ENCODE data around the gene VPS13A.
"Not testable (repeated sequence)": the region's sequence is repeated elsewhere in the genome, so short reads cannot be mapped to it uniquely, and the experiment has no call there.

The VPS13A gene

GRCh38 chr9:77194423-77194822, 17.1 kb downstream of the VPS13A start:
- no peak for DNase-seq

DNA sequence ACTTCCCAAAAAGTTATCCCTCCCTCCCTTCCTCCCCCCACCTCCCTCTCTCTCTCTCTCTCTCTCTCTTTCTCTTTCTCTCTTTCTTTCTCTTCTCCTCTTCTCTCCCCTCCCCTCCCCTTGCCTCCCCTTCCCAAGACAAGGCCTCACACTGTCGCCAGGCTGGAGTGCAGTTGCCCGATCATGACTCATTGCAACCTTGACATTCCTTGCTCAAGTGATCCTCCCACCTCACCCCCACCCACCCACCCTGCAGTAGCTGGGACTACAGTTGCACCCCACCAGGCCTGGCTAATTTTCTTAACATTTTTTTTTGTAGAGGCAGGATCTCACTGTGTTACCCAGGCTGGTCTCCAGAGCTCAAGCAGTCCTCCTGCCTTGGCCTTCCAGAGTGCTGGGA, 32.8 kb downstream of the VPS13A start:
- DNase-seq: no peak

DNA sequence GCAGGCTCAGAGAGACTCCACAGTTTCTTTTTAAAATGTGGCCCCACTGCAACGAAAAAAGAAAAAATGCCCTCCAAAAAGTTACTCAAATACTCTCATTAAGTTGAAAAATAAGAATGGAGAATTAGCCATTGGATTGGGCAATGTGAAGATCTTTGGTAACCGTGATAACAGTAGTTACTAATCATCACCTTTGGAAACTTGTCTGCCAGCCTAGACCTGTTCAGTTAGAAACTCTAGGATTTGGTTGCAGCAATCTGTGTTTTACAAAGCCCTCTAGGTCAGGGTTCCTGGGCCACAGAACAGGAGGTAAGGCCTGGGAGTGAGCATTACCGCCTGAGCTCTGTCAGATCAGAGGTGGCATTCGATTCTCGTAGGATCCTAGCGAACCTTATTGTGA, 34.2 kb downstream of the VPS13A start:
- no peak for DNase-seq

DNA sequence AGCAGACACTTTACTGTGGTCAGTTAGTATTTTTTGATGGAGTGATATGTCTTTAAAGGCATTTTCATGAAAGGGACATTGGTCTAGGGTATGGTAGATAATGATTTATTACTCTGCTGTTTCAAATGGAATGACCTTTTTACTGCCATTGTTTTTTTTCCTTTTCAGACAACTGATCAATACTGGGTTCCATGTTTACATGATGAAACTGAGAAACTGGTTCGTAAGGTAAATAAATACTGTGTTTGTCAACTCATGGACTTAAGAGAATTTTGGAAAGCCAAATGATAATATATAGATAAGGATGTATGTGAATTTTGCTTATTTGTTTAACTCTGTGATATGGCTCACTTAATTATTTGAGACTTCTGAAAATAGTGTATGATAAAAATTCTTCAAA, 35.5 kb downstream of the VPS13A start:
- DNase-seq: no peak

DNA sequence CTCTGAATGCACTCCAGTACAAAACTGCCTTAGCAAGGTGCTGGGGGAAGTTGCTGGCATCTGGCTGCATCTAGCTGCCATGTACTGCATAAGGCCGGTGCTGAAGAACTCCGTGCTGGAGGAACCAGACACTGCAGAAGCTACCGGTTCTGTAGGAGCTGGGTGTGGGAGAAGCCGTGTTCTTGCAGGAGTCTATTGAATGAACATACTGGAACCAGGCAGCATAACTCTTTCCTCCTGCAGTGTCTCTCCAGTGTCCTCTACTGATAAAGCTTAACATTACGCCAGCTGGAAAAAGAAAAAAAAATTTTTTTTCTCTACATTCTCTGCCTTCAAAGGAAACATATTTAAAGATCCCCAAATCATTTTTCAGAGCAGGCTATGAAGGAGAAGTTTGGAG, 38.5 kb downstream of the VPS13A start:
- no peak for DNase-seq

GRCh38 chr9:77218612-77219011, 41.3 kb downstream of the VPS13A start:
- no peak for DNase-seq

DNA sequence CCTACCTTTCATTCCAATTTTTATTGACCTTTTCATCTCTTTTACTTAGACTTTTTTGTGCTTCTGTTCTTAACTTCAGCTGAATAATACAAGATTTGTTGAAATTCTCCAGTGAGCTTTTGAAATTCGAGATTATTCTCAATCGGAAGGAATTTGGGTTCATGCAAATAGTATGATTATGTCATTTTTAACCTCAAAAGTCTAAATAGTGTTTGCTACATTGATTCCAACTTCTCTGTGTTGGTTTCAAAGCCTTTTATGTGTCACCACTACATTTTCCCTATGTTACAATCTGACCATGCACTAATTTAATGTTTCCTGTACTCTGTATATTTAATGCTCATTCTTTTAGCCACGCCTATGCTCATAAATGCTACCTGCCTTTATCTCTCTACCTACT, 44.1 kb downstream of the VPS13A start:
- DNase-seq: no peak

DNA sequence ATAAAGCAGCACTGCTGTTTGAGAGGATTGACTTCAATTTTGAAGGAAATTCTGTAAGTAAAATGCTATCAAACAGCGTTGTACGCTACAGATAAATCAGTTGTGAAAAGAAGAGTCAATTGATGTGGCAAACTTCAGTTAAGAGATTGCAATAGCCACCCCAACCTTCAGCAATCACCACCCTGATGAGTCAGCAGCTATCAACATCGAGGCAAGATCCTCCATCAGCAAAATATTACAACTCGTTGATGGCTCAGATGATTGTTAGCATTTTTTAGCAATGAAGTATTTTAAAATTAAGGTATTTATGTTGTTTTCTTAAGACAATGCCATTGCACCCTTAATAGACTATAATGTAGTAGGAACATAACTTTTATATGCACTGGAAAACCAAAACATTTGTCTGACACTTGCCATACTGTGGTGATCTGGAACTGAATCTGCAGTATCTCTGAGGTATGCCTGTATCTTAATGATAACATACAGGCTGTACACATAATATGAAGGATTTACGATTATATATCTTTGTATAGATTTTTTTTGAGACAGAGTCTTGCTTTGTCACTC, 47.5 kb downstream of the VPS13A start:
- DNase-seq: peak; percentile 2

DNA sequence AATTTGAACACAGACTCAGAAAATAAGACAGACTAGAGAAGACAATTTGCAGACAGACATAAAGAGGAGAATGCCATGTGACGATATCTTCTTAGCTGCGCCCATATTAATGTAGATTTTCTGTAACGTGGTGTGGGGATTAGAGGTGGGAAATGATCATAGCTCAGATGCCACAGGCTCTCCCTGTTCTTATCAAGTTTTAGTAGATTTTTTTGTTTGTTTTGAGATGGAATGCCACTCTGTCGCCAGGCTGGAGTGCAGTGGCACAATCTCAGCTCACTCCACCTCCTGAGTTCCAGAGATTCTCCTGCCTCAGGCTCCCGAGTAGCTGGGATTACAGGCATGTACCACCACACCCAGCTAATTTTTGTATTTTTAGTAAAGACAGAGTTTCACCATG, 59.4 kb downstream of the VPS13A start:
- no peak for DNase-seq

GRCh38 chr9:77237896-77238295, 60.6 kb downstream of the VPS13A start:
- DNase-seq: no peak

- DNase-seq: no peak
These were observed 73.7 kb downstream of the VPS13A start for GRCh38 chr9:77251050-77251449.

- DNase-seq: no peak
These were observed 79.9 kb downstream of the VPS13A start for GRCh38 chr9:77257275-77257674.

DNA sequence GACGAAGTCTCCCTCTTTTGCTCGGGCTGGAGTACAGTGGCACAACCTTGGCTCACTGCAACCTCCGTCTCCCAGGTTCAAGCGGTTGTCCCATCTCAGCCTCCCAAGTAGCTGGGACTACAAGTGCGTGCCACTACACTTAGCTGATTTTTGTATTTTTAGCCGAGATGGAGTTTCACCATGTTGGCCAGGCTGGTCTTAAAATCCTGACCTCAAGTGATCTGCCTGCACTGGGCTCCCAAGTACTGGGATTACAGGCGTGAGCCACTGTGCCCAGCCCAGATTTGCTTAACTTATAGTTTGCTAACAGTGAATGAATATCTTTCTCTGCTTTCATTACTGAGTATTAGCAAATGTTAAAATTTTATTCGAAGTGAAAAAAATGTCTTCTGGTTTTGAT, 84.3 kb downstream of the VPS13A start:
- no peak for DNase-seq

- not testable (repeated sequence) for DNase-seq
These were observed 90.4 kb downstream of the VPS13A start for GRCh38 chr9:77267762-77268161.

- no peak for DNase-seq
These were observed 93.8 kb downstream of the VPS13A start for GRCh38 chr9:77271023-77271690.

DNA sequence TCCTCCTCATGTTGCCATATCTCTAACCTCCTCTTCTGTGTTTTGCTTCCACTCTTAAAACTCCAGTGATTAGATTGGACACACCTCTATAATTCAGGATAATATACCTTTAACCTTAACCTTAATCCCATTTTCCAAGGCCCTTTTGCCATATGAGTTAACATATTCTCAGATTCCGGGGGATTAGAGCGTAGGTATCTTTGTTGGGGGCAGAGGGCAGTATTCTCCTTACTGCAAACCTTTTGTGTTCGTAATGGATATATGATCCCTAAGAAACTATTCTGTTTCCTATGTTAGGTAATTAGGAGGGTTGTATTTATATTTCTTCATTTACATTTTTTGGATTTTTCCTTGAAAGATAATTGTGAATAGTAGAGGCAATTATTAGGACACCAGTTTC, 99.5 kb downstream of the VPS13A start:
- DNase-seq: no peak

GRCh38 chr9:77277719-77278118, 100.4 kb downstream of the VPS13A start:
- DNase-seq: no peak

- DNase-seq: no peak
These were observed 106.7 kb downstream of the VPS13A start for GRCh38 chr9:77283991-77284390.

DNA sequence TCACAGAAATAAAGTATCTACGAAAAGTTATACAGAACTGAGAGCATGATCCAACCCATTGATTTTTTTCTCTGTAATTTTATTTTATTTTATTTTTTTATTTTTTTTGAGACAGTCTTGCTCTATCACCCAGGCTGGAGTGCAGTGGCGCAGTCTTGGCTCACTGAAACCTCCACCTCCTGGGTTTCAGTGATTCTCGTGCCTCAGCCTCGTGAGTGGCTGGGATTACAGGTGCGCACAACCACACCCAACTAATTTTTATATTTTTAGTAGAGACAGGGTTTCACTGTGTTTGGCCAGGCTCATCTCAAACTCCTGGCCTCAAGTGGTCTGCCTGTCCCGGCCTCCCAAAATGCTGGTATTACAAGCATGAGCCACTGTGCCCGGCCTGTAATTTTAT, 107.3 kb downstream of the VPS13A start:
- no peak for DNase-seq

GRCh38 chr9:77290373-77290772, 113.0 kb downstream of the VPS13A start:
- no peak for DNase-seq

GRCh38 chr9:77291714-77292113, 114.4 kb downstream of the VPS13A start:
- peak; percentile 6 for DNase-seq

DNA sequence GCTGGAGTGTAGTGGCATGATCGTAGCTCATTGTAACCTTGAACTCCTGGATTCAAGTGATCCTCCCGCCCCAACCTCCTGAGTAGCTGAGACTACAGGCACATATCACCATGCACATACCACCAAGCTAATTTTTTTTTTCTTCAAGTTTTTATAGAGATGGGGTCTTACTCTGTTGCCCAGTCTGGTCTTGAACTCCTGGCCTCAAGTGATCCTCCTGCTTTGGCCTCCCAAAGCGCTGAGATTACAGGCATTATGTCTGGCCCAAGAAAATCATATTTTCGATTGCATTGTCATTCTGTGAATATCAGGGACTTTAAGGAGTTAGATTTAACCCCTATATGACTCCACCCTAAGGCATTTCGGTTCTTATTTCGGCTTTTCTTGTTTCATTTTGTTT, 116.6 kb downstream of the VPS13A start:
- DNase-seq: no peak

- DNase-seq: no peak
These were observed 127.2 kb downstream of the VPS13A start for GRCh38 chr9:77304543-77304942.

DNA sequence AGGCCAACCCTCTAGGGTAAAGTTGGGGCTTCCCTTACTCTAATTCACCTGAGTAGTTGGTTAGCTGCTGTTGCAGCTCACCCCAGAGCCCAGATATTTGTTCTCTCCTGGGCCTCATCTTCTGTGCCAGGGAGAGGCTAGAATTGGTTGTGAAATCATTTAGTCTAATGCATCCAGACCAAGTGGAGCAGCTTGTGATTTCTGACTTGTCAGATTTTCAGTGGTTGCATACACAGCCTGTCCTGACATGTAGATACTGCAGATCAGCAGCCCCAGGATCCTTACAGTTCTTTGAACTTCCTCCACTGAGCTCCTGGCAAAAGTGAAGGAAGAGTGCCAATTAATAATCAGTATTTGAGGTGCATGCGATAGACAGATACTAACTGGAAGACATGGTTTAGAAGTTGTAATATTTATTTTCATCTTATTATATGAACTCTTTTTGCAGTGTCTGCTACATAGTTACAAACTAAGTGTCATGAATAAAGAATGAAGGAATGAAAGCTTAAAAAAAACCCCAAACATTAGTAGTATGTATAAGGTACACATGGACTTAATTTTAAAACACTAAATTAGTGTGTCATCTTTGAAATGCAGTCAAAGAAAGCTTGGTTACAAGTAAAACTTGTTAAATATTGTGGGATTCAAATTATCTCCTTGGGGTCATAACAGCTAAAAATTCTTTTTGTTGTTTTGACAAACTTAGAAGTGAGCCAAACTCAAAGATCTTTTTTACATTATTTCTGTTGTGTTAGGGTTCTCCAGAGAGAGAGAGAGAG, 128.5 kb downstream of the VPS13A start:
- DNase-seq: no peak
